Mucosa of stomach (tissue), 1 donor: ENCODE measurements around the gene CMC4.

Source experiments
- H3K27me3 ChIP-seq: one replicate; pipeline ENCODE4 v1.7.0; 2013; ENCODE audit warnings: mild to moderate bottlenecking, low read length; ENCODE audit not compliant: control insufficient read depth, insufficient read depth
- H3K36me3 ChIP-seq: one replicate; pipeline ENCODE4 v1.7.0; 2013; ENCODE audit warnings: low read length; ENCODE audit not compliant: control insufficient read depth, insufficient read depth
- H3K4me1 ChIP-seq: one replicate; pipeline ENCODE4 v1.7.0; 2013; ENCODE audit warnings: mild to moderate bottlenecking, low read length; ENCODE audit not compliant: control insufficient read depth, insufficient read depth
- H3K4me3 ChIP-seq: one replicate; pipeline ENCODE4 v1.7.0; 2013; ENCODE audit warnings: low read length
- H3K9ac ChIP-seq: one replicate; pipeline ENCODE4 v1.7.0; 2013; ENCODE audit warnings: mild to moderate bottlenecking, low read length, moderate library complexity
- H3K9me3 ChIP-seq: one replicate; pipeline ENCODE4 v1.7.0; 2013; ENCODE audit warnings: mild to moderate bottlenecking, low read length, moderate library complexity; ENCODE audit not compliant: control insufficient read depth
- donor health status: Pancreatic carcinoma.

The CMC4 gene

DNA sequence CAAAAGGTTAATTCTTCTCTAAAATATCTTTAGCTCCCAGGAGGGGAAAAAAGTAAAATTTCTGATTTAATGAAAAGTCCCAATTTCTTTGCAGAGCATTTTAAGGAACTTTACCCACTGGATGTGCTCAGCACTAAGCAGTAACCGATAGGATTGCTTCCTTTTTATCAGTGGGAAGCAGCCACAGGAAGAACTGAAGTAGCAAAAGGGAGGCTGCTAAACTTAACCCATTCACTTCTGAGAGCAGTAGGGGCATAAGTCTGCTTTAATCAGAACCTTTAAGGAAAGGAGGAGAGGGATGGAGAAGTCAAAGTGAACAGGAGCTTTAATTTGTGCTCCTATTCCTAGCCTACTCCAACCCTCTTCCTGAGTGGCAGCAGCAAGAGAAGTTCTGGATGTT is 48.4 kb downstream of the CMC4 start, which contains the start of gene F8:
F8 (minus strand) TSS at position 139 of the 400 bp plus-strand sequence. CDS start 171 bp downstream, outside the sequence.
- no peak within 1 kb of the TSS for H3K9ac ChIP-seq
- no peaks in the 10 kb centered on the region for H3K27me3 ChIP-seq
- no peaks in the 10 kb centered on the region for H3K4me1 ChIP-seq
- no peaks in the 10 kb centered on the region for H3K36me3 ChIP-seq
- no peak within 1 kb of the TSS for H3K4me3 ChIP-seq
- H3K9me3 ChIP-seq, result no peaks in the 10 kb centered on the region

DNA sequence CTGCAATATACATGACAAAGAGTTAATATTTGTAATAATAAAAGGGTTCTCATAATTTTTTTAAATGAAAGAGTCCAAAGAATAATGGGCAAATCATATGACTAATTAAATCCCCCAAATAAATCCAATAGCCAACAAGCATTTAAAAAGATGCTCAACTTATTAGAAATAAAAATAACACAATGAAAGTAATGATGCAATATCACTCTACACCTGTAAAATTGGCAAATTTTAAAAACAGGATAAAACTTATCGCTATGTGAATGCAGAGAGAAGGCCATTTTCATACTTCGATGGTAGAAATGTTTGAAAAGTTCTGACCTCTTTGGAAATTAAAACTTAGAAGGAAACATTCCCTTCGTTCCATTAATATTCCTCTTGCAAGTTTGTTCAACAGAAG is 50.3 kb downstream of the CMC4 start:
- no peaks in the 10 kb centered on the region for H3K9me3 ChIP-seq
- no peak overlapping the region for H3K9ac ChIP-seq
- no peak overlapping the region for H3K4me3 ChIP-seq
- no peaks in the 10 kb centered on the region for H3K27me3 ChIP-seq
- no peaks in the 10 kb centered on the region for H3K36me3 ChIP-seq
- H3K4me1 ChIP-seq, result no peaks in the 10 kb centered on the region
